HCT116 (cell line): ENCODE data around the gene EPHB3. TPM values are rescaled to one million over a fixed set of nuclear protein-coding genes. Genes with fewer than 3 reads are reported as not detected.

Experiments used
- ATAC-seq: fragments of 200-7000 bp; cut with Tn5 transposase; 2 replicates; pipeline ENCODE4 v1.9.1; 2020; ENCODE audit warnings: mild to moderate bottlenecking, moderate library complexity
- BruUV-seq: library from RNA; stranded (reverse); fragments of 400-500 nt; replicated peaks from 2 replicates; lab custom pipeline; 2021; lab: Mats Ljungman, UMichigan
- CTCF ChIA-PET: fragments of 300-600 bp; sonication (Branson Sonifier 250); formaldehyde crosslinking; loops from one replicate; lab custom pipeline; 2021; ENCODE audit warnings: antibody characterized with exemption; lab: Charles Lee
- POLR2A ChIA-PET: fragments of 300-600, 350-600 bp; sonication (Branson Sonifier 250); formaldehyde crosslinking; loops from one replicate; lab custom pipeline; 2021; ENCODE audit warnings: antibody characterized with exemption; lab: Charles Lee
- RAD21 ChIA-PET, 2 experiments: fragments of 300-600 bp; sonication (Branson Sonifier 250); formaldehyde crosslinking; loops; one replicate each; lab custom pipeline; 2023; ENCODE audit warnings: low total read pairs in 2 of 2; ENCODE audit not compliant: uncharacterized antibody in 2 of 2, unreplicated experiment in 2 of 2, low non-redundant PET in 1 of 2; lab: Charles Lee
- DNase-seq: peaks from one replicate; pipeline ENCODE4 v3.0.0-alpha.2; 2010; ENCODE audit warnings: low read depth, low spot score
- H2AFZ ChIP-seq: fragments of 200-600 bp; shearing (Covaris generic), sonication (generic); 2 replicates; pipeline ENCODE4 v1.6.1; 2017; ENCODE audit warnings: low read depth, mixed run types, mixed read lengths, antibody characterized with exemption, low read length; ENCODE audit not compliant: poor library complexity, severe bottlenecking
- H3K27ac ChIP-seq: 2 replicates; pipeline ENCODE4 v1.5.1; 2012; ENCODE audit warnings: low read depth, low read length
- H3K27me3 ChIP-seq: fragments of 200-600 bp; sonication (generic); 2 replicates; pipeline ENCODE4 v1.6.1; 2016; ENCODE audit warnings: mixed run types, low read length, mixed read lengths; ENCODE audit not compliant: insufficient read depth
- H3K36me3 ChIP-seq, 2 experiments: fragments of 200-500 bp in 1 of 2; fragments of 200-600 bp in 1 of 2; sonication (Bioruptor generic) in 1 of 2; sonication (generic) in 1 of 2; 2 replicates each; pipeline versions ENCODE4 v1.5.1 to v1.6.1; 2014 to 2016; ENCODE audit warnings: low read length in 2 of 2, inconsistent platforms in 1 of 2, mixed read lengths in 1 of 2, mixed run types in 1 of 2; ENCODE audit not compliant: insufficient read depth in 2 of 2, control insufficient read depth in 1 of 2
- H3K4me1 ChIP-seq, 2 experiments: fragments of 200-600 bp in 1 of 2; sonication (generic) in 1 of 2; 2 replicates each; pipeline versions ENCODE4 v1.5.1 to v1.6.1; 2012 to 2017; ENCODE audit warnings: low read length in 2 of 2, inconsistent platforms in 1 of 2, mild to moderate bottlenecking in 1 of 2, mixed read lengths in 1 of 2, mixed run types in 1 of 2, moderate library complexity in 1 of 2; ENCODE audit not compliant: insufficient read depth in 2 of 2, control insufficient read depth in 1 of 2
- H3K4me2 ChIP-seq: fragments of 200-600 bp; sonication (generic); 2 replicates; pipeline ENCODE4 v1.6.1; 2017; ENCODE audit warnings: mixed run types, low read length, mixed read lengths
- H3K4me3 ChIP-seq, 2 experiments: fragments of 200-600 bp in 1 of 2; sonication (generic) in 1 of 2; replicated peaks in 1 of 2; 2 replicates each; pipeline ENCODE4 v1.5.1; 2011 to 2016; ENCODE audit warnings: low read length in 2 of 2, control low read depth in 1 of 2, low read depth in 1 of 2, mild to moderate bottlenecking in 1 of 2, mixed read lengths in 1 of 2, mixed run types in 1 of 2
- H3K79me2 ChIP-seq: fragments of 200-600 bp; sonication (generic); 2 replicates; pipeline ENCODE4 v1.6.1; 2017; ENCODE audit warnings: mild to moderate bottlenecking, mixed run types, low read length, moderate library complexity, mixed read lengths; ENCODE audit not compliant: insufficient read depth
- H3K9ac ChIP-seq: fragments of 200-600 bp; sonication (generic); 2 replicates; pipeline ENCODE4 v1.6.1; 2016; ENCODE audit warnings: low read length, mixed read lengths
- H3K9me2 ChIP-seq: fragments of 200-600 bp; sonication (generic), shearing (Covaris generic); 2 replicates; pipeline ENCODE4 v1.6.1; 2017; ENCODE audit warnings: mixed run types, mild to moderate bottlenecking, moderate library complexity; ENCODE audit not compliant: insufficient read depth
- H3K9me3 ChIP-seq, 2 experiments: fragments of 200-500 bp in 1 of 2; fragments of 200-600 bp in 1 of 2; sonication (Bioruptor generic) in 1 of 2; sonication (generic) in 1 of 2; 2 replicates each; pipeline ENCODE4 v1.6.1; 2014 to 2017; ENCODE audit warnings: low read length in 2 of 2, mixed read lengths in 2 of 2, inconsistent platforms in 1 of 2, low read depth in 1 of 2, mild to moderate bottlenecking in 1 of 2, mixed run types in 1 of 2, moderate library complexity in 1 of 2; ENCODE audit not compliant: control insufficient read depth in 1 of 2, insufficient read depth in 1 of 2
- H4K20me1 ChIP-seq: fragments of 200-600 bp; sonication (generic), shearing (Covaris generic); 2 replicates; pipeline ENCODE4 v1.6.1; 2017; ENCODE audit warnings: mixed run types, mild to moderate bottlenecking, moderate library complexity; ENCODE audit not compliant: insufficient read depth
- ELF1 ChIP-seq: IDR thresholded peaks from 2 replicates; pipeline ENCODE4 v1.6.1; 2012; ENCODE audit warnings: low read depth, borderline replicate concordance
- EZH2phosphoT487 ChIP-seq: fragments of 200-600 bp; IDR thresholded peaks from 2 replicates; pipeline ENCODE4 v1.6.1; 2018; ENCODE audit warnings: antibody characterized with exemption, borderline replicate concordance
- FOSL1 ChIP-seq: IDR thresholded peaks from 2 replicates; pipeline ENCODE4 v1.6.1; 2012; ENCODE audit warnings: low read depth
- POLR2A ChIP-seq: IDR thresholded peaks from 2 replicates; pipeline ENCODE4 v1.7.0; 2011; ENCODE audit warnings: borderline replicate concordance; ENCODE audit not compliant: insufficient read depth, insufficient read length; ENCODE audit errors: extremely low read depth
- POLR2AphosphoS5 ChIP-seq: IDR thresholded peaks from 2 replicates; pipeline ENCODE4 v1.6.1; 2011; ENCODE audit warnings: mild to moderate bottlenecking, low read depth, low read length, moderate library complexity
- SP1 ChIP-seq: IDR thresholded peaks from 2 replicates; pipeline ENCODE4 v1.6.1; 2012; ENCODE audit warnings: low read depth
- SRF ChIP-seq: IDR thresholded peaks from 2 replicates; pipeline ENCODE4 v1.6.1; 2012; ENCODE audit warnings: low read depth
- ZBTB33 ChIP-seq: IDR thresholded peaks from 2 replicates; pipeline ENCODE4 v1.6.1; 2011; ENCODE audit warnings: mild to moderate bottlenecking, low read length, moderate library complexity; ENCODE audit not compliant: insufficient replicate concordance; ENCODE audit errors: extremely low read depth
- ZFX ChIP-seq: fragments of 450-650 bp; IDR thresholded peaks from 2 replicates; pipeline ENCODE4 v1.6.1; 2017
- ZNF274 ChIP-seq: fragments of 200-500 bp; sonication (Bioruptor generic); IDR thresholded peaks from 2 replicates; pipeline ENCODE4 v1.6.1; 2014; ENCODE audit warnings: mild to moderate bottlenecking, low read depth, low read length, inconsistent platforms
- intact Hi-C: fragments of 100-400 bp; cut with micrococcal nuclease; formaldehyde crosslinking; loops from 2 replicates; pipeline ENCODE4 v1.10.0; 2022
- total RNA-seq: library from RNA; stranded (reverse); gene quantifications from one replicate; pipeline ENCODE4 v1.2.1, GENCODE V29; 2021; ENCODE audit not compliant: unreplicated experiment
- TF ChIP-seq, protein P1 (sequence below): IDR thresholded peaks from 2 replicates; pipeline ENCODE4 v1.6.1; 2012
- TF ChIP-seq, protein P2 (sequence below): IDR thresholded peaks from 2 replicates; pipeline ENCODE4 v1.6.1; 2012; ENCODE audit warnings: low read depth
- TF ChIP-seq, protein P3 (sequence below), 3 experiments: fragments of 200-600 bp in 1 of 3; sonication (generic) in 1 of 3; IDR thresholded peaks in 2 of 3; conservative IDR thresholded peaks in 1 of 3; 2 replicates each; pipeline ENCODE4 v1.5.1; 2012 to 2017; ENCODE audit warnings: low read depth in 2 of 3, low read length in 2 of 3, antibody characterized with exemption in 1 of 3, borderline replicate concordance in 1 of 3, control low read depth in 1 of 3, mild to moderate bottlenecking in 1 of 3, mixed read lengths in 1 of 3, mixed run types in 1 of 3, moderate library complexity in 1 of 3; ENCODE audit not compliant: insufficient read depth in 1 of 3

Gene EPHB3
- total RNA-seq, 1 experiment from 2014 or later: 6.5 TPM

GRCh38 chr3:184563941-184564684, 2.5 kb downstream of the EPHB3 start:
- RAD21 ChIA-PET: no interaction called here
- no peaks in the 10 kb centered on the region for H3K27me3 ChIP-seq
- DNase-seq: no peak

More at GRCh38 chr3:184563941-184564684, 2.5 kb downstream of the EPHB3 start:
- H3K9me2 ChIP-seq: no peaks in the 10 kb centered on the region
- H4K20me1 ChIP-seq: no peaks in the 10 kb centered on the region
- POLR2A ChIA-PET: interaction anchor here (1.1 kb wide), 1 partner anchor 193 kb away, joined by 3 read pairs; no protein-coding TSS in a partner anchor
- H3K9me3 ChIP-seq: no peaks in the 10 kb centered on the region
- no peak overlapping the region for H3K9ac ChIP-seq
- CTCF ChIA-PET: no interaction called here
- H2AFZ ChIP-seq: no peak overlapping the region
- no peak overlapping the region for H3K4me3 ChIP-seq
- H3K27ac ChIP-seq: no peak overlapping the region
- no TSS peak for BruUV-seq
- H3K4me1 ChIP-seq: peaks cover 35 to 56% of the 10 kb centered on the region in 2 experiments
- intact Hi-C loops: no loop called here
- H3K36me3 ChIP-seq: no peaks in the 10 kb centered on the region
- peaks cover 3% of the 10 kb centered on the region; the same call in 1 of the 2 replicates for H3K79me2 ChIP-seq
- TF ChIP-seq ELF1: no peak
- TF ChIP-seq, protein P1, sequence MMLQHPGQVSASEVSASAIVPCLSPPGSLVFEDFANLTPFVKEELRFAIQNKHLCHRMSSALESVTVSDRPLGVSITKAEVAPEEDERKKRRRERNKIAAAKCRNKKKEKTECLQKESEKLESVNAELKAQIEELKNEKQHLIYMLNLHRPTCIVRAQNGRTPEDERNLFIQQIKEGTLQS: no peak
- no peak for TF ChIP-seq SP1
- TF ChIP-seq, protein P2, sequence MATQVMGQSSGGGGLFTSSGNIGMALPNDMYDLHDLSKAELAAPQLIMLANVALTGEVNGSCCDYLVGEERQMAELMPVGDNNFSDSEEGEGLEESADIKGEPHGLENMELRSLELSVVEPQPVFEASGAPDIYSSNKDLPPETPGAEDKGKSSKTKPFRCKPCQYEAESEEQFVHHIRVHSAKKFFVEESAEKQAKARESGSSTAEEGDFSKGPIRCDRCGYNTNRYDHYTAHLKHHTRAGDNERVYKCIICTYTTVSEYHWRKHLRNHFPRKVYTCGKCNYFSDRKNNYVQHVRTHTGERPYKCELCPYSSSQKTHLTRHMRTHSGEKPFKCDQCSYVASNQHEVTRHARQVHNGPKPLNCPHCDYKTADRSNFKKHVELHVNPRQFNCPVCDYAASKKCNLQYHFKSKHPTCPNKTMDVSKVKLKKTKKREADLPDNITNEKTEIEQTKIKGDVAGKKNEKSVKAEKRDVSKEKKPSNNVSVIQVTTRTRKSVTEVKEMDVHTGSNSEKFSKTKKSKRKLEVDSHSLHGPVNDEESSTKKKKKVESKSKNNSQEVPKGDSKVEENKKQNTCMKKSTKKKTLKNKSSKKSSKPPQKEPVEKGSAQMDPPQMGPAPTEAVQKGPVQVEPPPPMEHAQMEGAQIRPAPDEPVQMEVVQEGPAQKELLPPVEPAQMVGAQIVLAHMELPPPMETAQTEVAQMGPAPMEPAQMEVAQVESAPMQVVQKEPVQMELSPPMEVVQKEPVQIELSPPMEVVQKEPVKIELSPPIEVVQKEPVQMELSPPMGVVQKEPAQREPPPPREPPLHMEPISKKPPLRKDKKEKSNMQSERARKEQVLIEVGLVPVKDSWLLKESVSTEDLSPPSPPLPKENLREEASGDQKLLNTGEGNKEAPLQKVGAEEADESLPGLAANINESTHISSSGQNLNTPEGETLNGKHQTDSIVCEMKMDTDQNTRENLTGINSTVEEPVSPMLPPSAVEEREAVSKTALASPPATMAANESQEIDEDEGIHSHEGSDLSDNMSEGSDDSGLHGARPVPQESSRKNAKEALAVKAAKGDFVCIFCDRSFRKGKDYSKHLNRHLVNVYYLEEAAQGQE: no peak
- no peak for TF ChIP-seq ZBTB33
- TF ChIP-seq, protein P3, sequence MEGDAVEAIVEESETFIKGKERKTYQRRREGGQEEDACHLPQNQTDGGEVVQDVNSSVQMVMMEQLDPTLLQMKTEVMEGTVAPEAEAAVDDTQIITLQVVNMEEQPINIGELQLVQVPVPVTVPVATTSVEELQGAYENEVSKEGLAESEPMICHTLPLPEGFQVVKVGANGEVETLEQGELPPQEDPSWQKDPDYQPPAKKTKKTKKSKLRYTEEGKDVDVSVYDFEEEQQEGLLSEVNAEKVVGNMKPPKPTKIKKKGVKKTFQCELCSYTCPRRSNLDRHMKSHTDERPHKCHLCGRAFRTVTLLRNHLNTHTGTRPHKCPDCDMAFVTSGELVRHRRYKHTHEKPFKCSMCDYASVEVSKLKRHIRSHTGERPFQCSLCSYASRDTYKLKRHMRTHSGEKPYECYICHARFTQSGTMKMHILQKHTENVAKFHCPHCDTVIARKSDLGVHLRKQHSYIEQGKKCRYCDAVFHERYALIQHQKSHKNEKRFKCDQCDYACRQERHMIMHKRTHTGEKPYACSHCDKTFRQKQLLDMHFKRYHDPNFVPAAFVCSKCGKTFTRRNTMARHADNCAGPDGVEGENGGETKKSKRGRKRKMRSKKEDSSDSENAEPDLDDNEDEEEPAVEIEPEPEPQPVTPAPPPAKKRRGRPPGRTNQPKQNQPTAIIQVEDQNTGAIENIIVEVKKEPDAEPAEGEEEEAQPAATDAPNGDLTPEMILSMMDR (IDR thresholded peaks at IDR 0.05 in 2 of 3, conservative IDR thresholded peaks at IDR 0.05 in 1 of 3; ENCODE audit: borderline replicate concordance in 1 of 3, insufficient read depth in 1 of 3, low read depth in 2 of 3, low read length in 2 of 3): no peak
- no peak for TF ChIP-seq ZNF274
- TF ChIP-seq SRF: no peak
- TF ChIP-seq FOSL1: no peak
- TF ChIP-seq POLR2AphosphoS5: no peak
- TF ChIP-seq ZFX: no peak
- no peak for TF ChIP-seq EZH2phosphoT487
- no peak for TF ChIP-seq POLR2A
- no peak overlapping the region for H3K4me2 ChIP-seq
- no peak for ATAC-seq
